MCF 10A (cell line): ENCODE results near the gene SLC35E1. TPM values are rescaled to one million over a fixed set of nuclear protein-coding genes. Genes with fewer than 3 reads are reported as not detected.

Source experiments
- BruUV-seq: library from RNA; stranded (reverse); fragments of 400-500 nt; replicated peaks from 2 replicates; lab custom pipeline; 2021; lab: Mats Ljungman, UMichigan
- CTCF ChIA-PET: fragments of 300-600 bp; sonication (Branson Sonifier 250); formaldehyde crosslinking; extraction: SDS; loops from one replicate; lab custom pipeline; 2021; ENCODE audit warnings: antibody characterized with exemption, inconsistent platforms; lab: Yijun Ruan, JAX
- POLR2A ChIA-PET: fragments of 300-600, 350-650 bp; sonication (Branson Sonifier 250); formaldehyde crosslinking; extraction: SDS; loops from one replicate; lab custom pipeline; 2020; ENCODE audit warnings: antibody characterized with exemption, inconsistent platforms; lab: Yijun Ruan, JAX
- DNase-seq: peaks from one replicate; pipeline ENCODE4 v3.0.0-alpha.2; 2018; ENCODE audit not compliant: unreplicated experiment
- H3K27ac Mint-ChIP-seq: one replicate; pipeline ENCODE4 v1.8.0; 2022; ENCODE audit warnings: mild to moderate bottlenecking, low read depth, mixed read lengths; ENCODE audit not compliant: unreplicated experiment
- H3K27me3 Mint-ChIP-seq: one replicate; pipeline ENCODE4 v1.8.0; 2022; ENCODE audit warnings: mixed read lengths; ENCODE audit not compliant: insufficient read depth, unreplicated experiment
- H3K36me3 Mint-ChIP-seq: one replicate; pipeline ENCODE4 v1.8.0; 2022; ENCODE audit warnings: mild to moderate bottlenecking, moderate library complexity, mixed read lengths; ENCODE audit not compliant: insufficient read depth, unreplicated experiment
- H3K4me1 Mint-ChIP-seq: one replicate; pipeline ENCODE4 v1.8.0; 2022; ENCODE audit warnings: mixed read lengths; ENCODE audit not compliant: insufficient read depth, unreplicated experiment
- H3K4me3 Mint-ChIP-seq: one replicate; pipeline ENCODE4 v1.8.0; 2022; ENCODE audit warnings: mild to moderate bottlenecking, moderate library complexity, mixed read lengths; ENCODE audit not compliant: unreplicated experiment
- H3K9me3 Mint-ChIP-seq: one replicate; pipeline ENCODE4 v1.8.0; 2022; ENCODE audit warnings: mixed read lengths; ENCODE audit not compliant: unreplicated experiment
- CTCF ChIP-seq: fragments of 200-600 bp; IDR thresholded peaks from one replicate; pipeline ENCODE4 v1.8.0; 2022; ENCODE audit warnings: antibody characterized with exemption, mild to moderate bottlenecking; ENCODE audit not compliant: unreplicated experiment
- intact Hi-C: fragments of 100-400 bp; cut with micrococcal nuclease; formaldehyde crosslinking; loops from 2 replicates; pipeline ENCODE4 v1.14.1; 2022
- total RNA-seq: library from RNA; stranded (reverse); gene quantifications from 2 replicates; pipeline ENCODE4 v1.2.3, GENCODE V29; 2022

The SLC35E1 gene
- total RNA-seq, 1 experiment from 2014 or later: 62.6 TPM

- H3K4me1 Mint-ChIP-seq: peaks cover 5% of the 10 kb centered on the region
- no peak overlapping the region for H3K27ac Mint-ChIP-seq
- DNase-seq: no peak
- TF ChIP-seq CTCF: no peak
- H3K9me3 Mint-ChIP-seq: no peaks in the 10 kb centered on the region
- ChIA-PET CTCF (interaction anchor here (1.2 kb wide), 1 partner anchor 17 kb away, joined by 3 read pairs; no protein-coding TSS in a partner anchor), POLR2A (interaction anchor here (0.6 kb wide), 2 partner anchors 25 to 1195 kb away, joined by 3 to 4 read pairs; no protein-coding TSS in a partner anchor)
- no TSS peak for BruUV-seq
- no peak overlapping the region for H3K4me3 Mint-ChIP-seq
- H3K27me3 Mint-ChIP-seq: no peaks in the 10 kb centered on the region
- H3K36me3 Mint-ChIP-seq: peaks cover 7% of the 10 kb centered on the region
- intact Hi-C loops: no loop called here
These were observed 28.6 kb upstream of the SLC35E1 start for GRCh38 chr19:16600824-16601223.

DNA sequence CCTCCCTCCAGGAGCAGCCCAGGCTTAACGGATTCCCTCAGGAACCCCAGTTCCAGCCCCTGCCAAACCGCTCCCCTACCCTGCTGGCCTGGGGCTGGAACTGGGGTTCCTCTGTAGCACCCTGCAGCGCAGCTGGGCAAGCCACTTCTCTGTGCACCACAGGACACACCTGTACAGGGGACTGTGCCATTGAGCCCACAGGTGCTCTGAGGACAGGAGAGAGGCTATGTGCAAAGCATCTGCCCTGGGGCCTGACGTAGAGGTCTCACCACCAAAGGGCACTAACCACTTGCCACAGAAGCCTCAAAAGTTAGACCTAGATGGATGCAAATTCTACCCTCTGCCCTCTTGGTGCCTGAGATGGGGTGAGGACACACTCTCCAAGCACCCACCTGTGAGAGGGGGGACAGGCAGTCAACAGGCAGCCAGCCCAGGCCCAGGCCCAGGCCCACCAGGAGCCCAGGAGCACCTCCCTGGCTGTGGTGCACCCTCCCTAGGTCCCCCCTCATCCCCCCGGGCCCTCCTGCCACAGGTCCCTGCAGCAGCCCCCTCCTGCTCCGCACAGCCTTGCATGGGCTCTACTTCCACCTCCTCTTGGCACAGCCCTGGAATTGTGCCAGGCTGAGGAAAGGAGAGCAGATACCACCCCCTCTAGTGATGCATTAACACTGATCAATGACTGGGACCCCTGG, 27.6 kb upstream of the SLC35E1 start:
- H3K9me3 Mint-ChIP-seq: no peaks in the 10 kb centered on the region
- ChIA-PET CTCF (interaction anchor here (0.6 to 1.2 kb wide), 3 partner anchors 8 to 1929 kb away, joined by 3 read pairs; no protein-coding TSS in a partner anchor), POLR2A (no interaction called here)
- no peak for DNase-seq
- no peak for TF ChIP-seq CTCF
- intact Hi-C loops: no loop called here
- H3K27me3 Mint-ChIP-seq: no peaks in the 10 kb centered on the region
- H3K27ac Mint-ChIP-seq: no peak overlapping the region
- H3K4me3 Mint-ChIP-seq: no peak overlapping the region
- no TSS peak for BruUV-seq
- H3K36me3 Mint-ChIP-seq: peaks cover 7% of the 10 kb centered on the region
- H3K4me1 Mint-ChIP-seq: peaks cover 10% of the 10 kb centered on the region

- ChIA-PET CTCF (interaction anchor here (0.6 to 0.7 kb wide), 2 partner anchors 8 to 1930 kb away, joined by 3 read pairs; no protein-coding TSS in a partner anchor), POLR2A (no interaction called here)
- no peak for TF ChIP-seq CTCF
- Mint-ChIP-seq H3K4me3 (no peak overlapping the region), H3K36me3 (no peaks in the 10 kb centered on the region), H3K27ac (no peak overlapping the region), H3K4me1 (peaks cover 13% of the 10 kb centered on the region), H3K27me3 (no peaks in the 10 kb centered on the region), H3K9me3 (no peaks in the 10 kb centered on the region)
- DNase-seq: no peak
- BruUV-seq: no TSS peak
- intact Hi-C loops: no loop called here
These were observed 26.6 kb upstream of the SLC35E1 start for GRCh38 chr19:16598848-16599247.

GRCh38 chr19:16596399-16596798, 24.2 kb upstream of the SLC35E1 start:
- ChIA-PET POLR2A (no interaction called here), CTCF (interaction anchor here (0.7 kb wide), 1 partner anchor 1313 kb away, joined by 6 read pairs; no protein-coding TSS in a partner anchor)
- no TSS peak for BruUV-seq
- H3K9me3 Mint-ChIP-seq: no peaks in the 10 kb centered on the region
- no peak overlapping the region for H3K27ac Mint-ChIP-seq
- no peak for DNase-seq
- TF ChIP-seq CTCF: no peak
- intact Hi-C loops: no loop called here
- no peak overlapping the region for H3K4me3 Mint-ChIP-seq
- peaks cover 25% of the 10 kb centered on the region for H3K4me1 Mint-ChIP-seq
- H3K36me3 Mint-ChIP-seq: no peaks in the 10 kb centered on the region
- H3K27me3 Mint-ChIP-seq: no peaks in the 10 kb centered on the region
